Liver (tissue), 3 donors: Measurements from ENCODE around the gene GLP2R.

Source experiments
- FOXA1 ChIP-seq: IDR thresholded peaks from 2 replicates; pipeline ENCODE4 v1.6.1; 2016; ENCODE audit warnings: antibody characterized with exemption
- JUND ChIP-seq, 2 donors: IDR thresholded peaks; 2 replicates each; pipeline ENCODE4 v1.6.1; 2016; ENCODE audit warnings: antibody characterized with exemption in 2 of 2
- MAX ChIP-seq: IDR thresholded peaks from 2 replicates; pipeline ENCODE4 v1.6.1; 2016; ENCODE audit warnings: antibody characterized with exemption
- RAD21 ChIP-seq, 2 donors: IDR thresholded peaks; 2 replicates each; pipeline ENCODE4 v1.6.1; 2016; ENCODE audit warnings: antibody characterized with exemption in 2 of 2, mild to moderate bottlenecking in 2 of 2
- SP1 ChIP-seq: IDR thresholded peaks from 2 replicates; pipeline ENCODE4 v1.6.1; 2018; ENCODE audit warnings: antibody characterized with exemption, mild to moderate bottlenecking
- TAF1 ChIP-seq: conservative IDR thresholded peaks from 2 replicates; pipeline ENCODE4 v1.6.1; 2016; ENCODE audit warnings: antibody characterized with exemption, mild to moderate bottlenecking
- YY1 ChIP-seq: IDR thresholded peaks from 2 replicates; pipeline ENCODE4 v1.6.1; 2016; ENCODE audit warnings: antibody characterized with exemption, mild to moderate bottlenecking
- TF ChIP-seq, protein P1 (sequence below): fragments of 150-350 bp; IDR thresholded peaks from 2 replicates; pipeline ENCODE4 v1.5.1; 2017; ENCODE audit warnings: improper control_type of control experiment, low read depth, low read length; ENCODE audit not compliant: missing input control
- TF ChIP-seq, protein P2 (sequence below): IDR thresholded peaks from 2 replicates; pipeline ENCODE4 v1.6.1; 2016; ENCODE audit warnings: antibody characterized with exemption, mild to moderate bottlenecking
- TF ChIP-seq, protein P3 (sequence below): IDR thresholded peaks from 2 replicates; pipeline ENCODE4 v1.6.1; 2016; ENCODE audit warnings: antibody characterized with exemption
- donor health status: healthy.
- donor health status: healthy.

- TF ChIP-seq, protein P1, sequence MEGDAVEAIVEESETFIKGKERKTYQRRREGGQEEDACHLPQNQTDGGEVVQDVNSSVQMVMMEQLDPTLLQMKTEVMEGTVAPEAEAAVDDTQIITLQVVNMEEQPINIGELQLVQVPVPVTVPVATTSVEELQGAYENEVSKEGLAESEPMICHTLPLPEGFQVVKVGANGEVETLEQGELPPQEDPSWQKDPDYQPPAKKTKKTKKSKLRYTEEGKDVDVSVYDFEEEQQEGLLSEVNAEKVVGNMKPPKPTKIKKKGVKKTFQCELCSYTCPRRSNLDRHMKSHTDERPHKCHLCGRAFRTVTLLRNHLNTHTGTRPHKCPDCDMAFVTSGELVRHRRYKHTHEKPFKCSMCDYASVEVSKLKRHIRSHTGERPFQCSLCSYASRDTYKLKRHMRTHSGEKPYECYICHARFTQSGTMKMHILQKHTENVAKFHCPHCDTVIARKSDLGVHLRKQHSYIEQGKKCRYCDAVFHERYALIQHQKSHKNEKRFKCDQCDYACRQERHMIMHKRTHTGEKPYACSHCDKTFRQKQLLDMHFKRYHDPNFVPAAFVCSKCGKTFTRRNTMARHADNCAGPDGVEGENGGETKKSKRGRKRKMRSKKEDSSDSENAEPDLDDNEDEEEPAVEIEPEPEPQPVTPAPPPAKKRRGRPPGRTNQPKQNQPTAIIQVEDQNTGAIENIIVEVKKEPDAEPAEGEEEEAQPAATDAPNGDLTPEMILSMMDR, result peak; percentile 22
- TF ChIP-seq JUND (IDR thresholded peaks at IDR 0.05) (no peak), SP1 (no peak), YY1 (no peak), TAF1 (no peak), FOXA1 (no peak), MAX (no peak), RAD21 (IDR thresholded peaks at IDR 0.05) (peak in 1 of 2 donors; percentile 21)
- TF ChIP-seq, protein P2, sequence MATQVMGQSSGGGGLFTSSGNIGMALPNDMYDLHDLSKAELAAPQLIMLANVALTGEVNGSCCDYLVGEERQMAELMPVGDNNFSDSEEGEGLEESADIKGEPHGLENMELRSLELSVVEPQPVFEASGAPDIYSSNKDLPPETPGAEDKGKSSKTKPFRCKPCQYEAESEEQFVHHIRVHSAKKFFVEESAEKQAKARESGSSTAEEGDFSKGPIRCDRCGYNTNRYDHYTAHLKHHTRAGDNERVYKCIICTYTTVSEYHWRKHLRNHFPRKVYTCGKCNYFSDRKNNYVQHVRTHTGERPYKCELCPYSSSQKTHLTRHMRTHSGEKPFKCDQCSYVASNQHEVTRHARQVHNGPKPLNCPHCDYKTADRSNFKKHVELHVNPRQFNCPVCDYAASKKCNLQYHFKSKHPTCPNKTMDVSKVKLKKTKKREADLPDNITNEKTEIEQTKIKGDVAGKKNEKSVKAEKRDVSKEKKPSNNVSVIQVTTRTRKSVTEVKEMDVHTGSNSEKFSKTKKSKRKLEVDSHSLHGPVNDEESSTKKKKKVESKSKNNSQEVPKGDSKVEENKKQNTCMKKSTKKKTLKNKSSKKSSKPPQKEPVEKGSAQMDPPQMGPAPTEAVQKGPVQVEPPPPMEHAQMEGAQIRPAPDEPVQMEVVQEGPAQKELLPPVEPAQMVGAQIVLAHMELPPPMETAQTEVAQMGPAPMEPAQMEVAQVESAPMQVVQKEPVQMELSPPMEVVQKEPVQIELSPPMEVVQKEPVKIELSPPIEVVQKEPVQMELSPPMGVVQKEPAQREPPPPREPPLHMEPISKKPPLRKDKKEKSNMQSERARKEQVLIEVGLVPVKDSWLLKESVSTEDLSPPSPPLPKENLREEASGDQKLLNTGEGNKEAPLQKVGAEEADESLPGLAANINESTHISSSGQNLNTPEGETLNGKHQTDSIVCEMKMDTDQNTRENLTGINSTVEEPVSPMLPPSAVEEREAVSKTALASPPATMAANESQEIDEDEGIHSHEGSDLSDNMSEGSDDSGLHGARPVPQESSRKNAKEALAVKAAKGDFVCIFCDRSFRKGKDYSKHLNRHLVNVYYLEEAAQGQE, result no peak
- TF ChIP-seq, protein P3, sequence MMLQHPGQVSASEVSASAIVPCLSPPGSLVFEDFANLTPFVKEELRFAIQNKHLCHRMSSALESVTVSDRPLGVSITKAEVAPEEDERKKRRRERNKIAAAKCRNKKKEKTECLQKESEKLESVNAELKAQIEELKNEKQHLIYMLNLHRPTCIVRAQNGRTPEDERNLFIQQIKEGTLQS, result no peak
Observed at GRCh38 chr17:9928601-9929333, 103.0 kb downstream of the GLP2R start.
